ENCODE results near the gene MUSK. TPM values are rescaled to one million over a fixed set of nuclear protein-coding genes. Genes with fewer than 3 reads are reported as not detected.

MUSK gene
- total RNA-seq, 3 donors from 2014 or later, result 0.32 TPM; not detected in 2

DNA sequence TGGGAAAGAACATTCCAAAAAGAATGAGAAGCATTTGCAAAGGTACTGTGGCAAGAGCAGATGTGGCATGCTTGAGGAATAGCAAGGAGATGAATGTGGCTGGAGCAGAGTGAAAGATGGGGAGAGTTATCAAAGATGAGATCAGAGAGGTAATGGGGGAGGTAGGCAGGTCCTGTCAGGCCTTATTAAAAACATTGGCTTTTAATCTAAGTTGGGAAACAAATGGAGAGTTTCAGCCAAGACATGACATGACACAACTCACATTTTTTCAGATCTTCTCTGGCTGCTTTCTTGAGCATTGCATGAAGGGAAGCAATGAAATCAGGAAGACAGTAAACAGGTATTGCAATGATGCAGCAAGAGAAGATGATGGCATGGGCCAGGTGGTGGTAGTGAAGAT, 120.3 kb downstream of the MUSK start:
- TF ChIP-seq POLR2AphosphoS5 (IDR thresholded peaks at IDR 0.05), result no peak
- intact Hi-C loops (cut with DNase I; ENCODE audit: low total_unique reads), result no loop called here
- Histone ChIP-seq H3K4me3 (no peak overlapping the region), H3K36me3 (no peaks in the 10 kb centered on the region), H3K4me1 (no peaks in the 10 kb centered on the region), H3K27ac (no peak overlapping the region), H3K9me3 (no peaks in the 10 kb centered on the region), H3K27me3 (no peaks in the 10 kb centered on the region)
- no peak for DNase-seq (ENCODE audit: low spot score in 2 of 2)

DNA sequence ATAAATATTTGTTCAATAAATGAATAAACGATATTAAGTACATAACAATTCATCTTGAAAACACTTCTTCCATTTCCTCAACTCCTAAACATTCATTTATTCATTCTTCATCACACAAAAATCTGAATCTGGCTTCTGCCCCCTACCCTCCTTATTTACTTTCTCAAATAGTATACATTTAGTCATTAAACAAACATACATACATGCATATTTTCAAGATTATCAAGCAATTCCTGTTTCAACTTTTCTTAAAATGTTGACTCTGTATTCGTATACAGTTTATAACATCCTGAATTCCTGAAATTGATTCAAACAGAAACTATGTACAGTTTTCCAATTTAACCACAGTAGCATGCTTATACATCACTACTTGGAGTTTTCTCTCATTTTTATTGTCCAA, 129.0 kb downstream of the MUSK start:
- intact Hi-C loops (cut with DNase I; ENCODE audit: low total_unique reads), result no loop called here

DNA sequence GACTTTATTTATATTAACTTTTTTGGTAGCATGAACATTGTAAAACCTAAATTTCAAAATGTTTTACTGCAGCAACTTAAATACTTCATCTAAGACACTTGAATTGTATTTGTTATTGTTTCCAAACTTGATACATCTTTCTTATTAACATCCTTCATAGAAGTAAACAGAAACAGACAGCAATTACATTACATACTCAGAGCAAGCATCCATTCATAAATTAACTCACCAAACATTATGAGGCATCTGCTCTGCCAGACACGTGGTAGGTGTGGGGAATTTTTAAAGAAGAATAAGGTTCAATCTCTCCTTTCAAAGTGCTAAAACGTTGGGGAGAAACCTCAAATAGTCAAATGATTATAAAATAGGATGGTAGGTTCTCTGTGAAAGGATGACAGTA, 130.8 kb downstream of the MUSK start:
- Histone ChIP-seq H3K27ac (no peak overlapping the region), H3K4me1 (no peaks in the 10 kb centered on the region), H3K9me3 (no peaks in the 10 kb centered on the region), H3K4me3 (no peak overlapping the region), H3K27me3 (no peaks in the 10 kb centered on the region), H3K36me3 (no peaks in the 10 kb centered on the region)
- intact Hi-C loops (cut with DNase I; ENCODE audit: low total_unique reads), result no loop called here
- TF ChIP-seq, protein P1, sequence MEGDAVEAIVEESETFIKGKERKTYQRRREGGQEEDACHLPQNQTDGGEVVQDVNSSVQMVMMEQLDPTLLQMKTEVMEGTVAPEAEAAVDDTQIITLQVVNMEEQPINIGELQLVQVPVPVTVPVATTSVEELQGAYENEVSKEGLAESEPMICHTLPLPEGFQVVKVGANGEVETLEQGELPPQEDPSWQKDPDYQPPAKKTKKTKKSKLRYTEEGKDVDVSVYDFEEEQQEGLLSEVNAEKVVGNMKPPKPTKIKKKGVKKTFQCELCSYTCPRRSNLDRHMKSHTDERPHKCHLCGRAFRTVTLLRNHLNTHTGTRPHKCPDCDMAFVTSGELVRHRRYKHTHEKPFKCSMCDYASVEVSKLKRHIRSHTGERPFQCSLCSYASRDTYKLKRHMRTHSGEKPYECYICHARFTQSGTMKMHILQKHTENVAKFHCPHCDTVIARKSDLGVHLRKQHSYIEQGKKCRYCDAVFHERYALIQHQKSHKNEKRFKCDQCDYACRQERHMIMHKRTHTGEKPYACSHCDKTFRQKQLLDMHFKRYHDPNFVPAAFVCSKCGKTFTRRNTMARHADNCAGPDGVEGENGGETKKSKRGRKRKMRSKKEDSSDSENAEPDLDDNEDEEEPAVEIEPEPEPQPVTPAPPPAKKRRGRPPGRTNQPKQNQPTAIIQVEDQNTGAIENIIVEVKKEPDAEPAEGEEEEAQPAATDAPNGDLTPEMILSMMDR (IDR thresholded peaks at IDR 0.05), result no peak
- TF ChIP-seq POLR2AphosphoS5 (IDR thresholded peaks at IDR 0.05) (no peak), POLR2A (IDR thresholded peaks at IDR 0.05) (no peak)
- DNase-seq (ENCODE audit: low spot score in 2 of 2), result no peak

More for the DNA sequence above, 129.0 kb downstream of the MUSK start:
- no peak for DNase-seq (ENCODE audit: low spot score in 2 of 2)
- TF ChIP-seq, protein P1 (IDR thresholded peaks at IDR 0.05), result no peak
- TF ChIP-seq POLR2AphosphoS5 (IDR thresholded peaks at IDR 0.05), result no peak
- no peak for TF ChIP-seq POLR2A (IDR thresholded peaks at IDR 0.05)
- Histone ChIP-seq H3K36me3 (no peaks in the 10 kb centered on the region), H3K9me3 (no peaks in the 10 kb centered on the region), H3K27ac (no peak overlapping the region), H3K4me1 (no peaks in the 10 kb centered on the region), H3K4me3 (no peak overlapping the region), H3K27me3 (no peaks in the 10 kb centered on the region)

- Histone ChIP-seq H3K36me3 (no peaks in the 10 kb centered on the region), H3K9me3 (no peaks in the 10 kb centered on the region), H3K27me3 (no peaks in the 10 kb centered on the region), H3K4me1 (no peaks in the 10 kb centered on the region), H3K4me3 (no peak overlapping the region), H3K27ac (no peak overlapping the region)
- intact Hi-C loops (cut with DNase I; ENCODE audit: low total_unique reads), result no loop called here
- TF ChIP-seq POLR2AphosphoS5 (IDR thresholded peaks at IDR 0.05), result no peak
- TF ChIP-seq, protein P1 (IDR thresholded peaks at IDR 0.05), result no peak
- TF ChIP-seq POLR2A (IDR thresholded peaks at IDR 0.05), result no peak
- DNase-seq (ENCODE audit: low spot score in 2 of 2), result no peak
Measured at GRCh38 chr9:110801426-110801825, 132.8 kb downstream of the MUSK start.

GRCh38 chr9:110802416-110803035, 133.9 kb downstream of the MUSK start:
- H3K36me3 ChIP-seq, result no peaks in the 10 kb centered on the region
- no peaks in the 10 kb centered on the region for H3K9me3 ChIP-seq
- peak in 1 of 3 donors; percentile 11 for TF ChIP-seq POLR2AphosphoS5 (IDR thresholded peaks at IDR 0.05)
- TF ChIP-seq, protein P1 (IDR thresholded peaks at IDR 0.05), result no peak
- no peaks in the 10 kb centered on the region for H3K27me3 ChIP-seq
- H3K4me3 ChIP-seq, result no peak overlapping the region
- no peaks in the 10 kb centered on the region for H3K4me1 ChIP-seq
- intact Hi-C loops (cut with DNase I; ENCODE audit: low total_unique reads), result no loop called here
- no peak for DNase-seq (ENCODE audit: low spot score in 2 of 2)
- H3K27ac ChIP-seq, result no peak overlapping the region
